Measurements from ENCODE around the gene ZNF536.

Gene ZNF536

GRCh38 chr19:30359936-30360335 lies 12.2 kb upstream of the ZNF536 start:
- DNase-seq (ENCODE audit: low read depth, low spot score) = no peak
- H3K4me3 ChIP-seq (ENCODE audit: low read length) = no peak overlapping the region

GRCh38 chr19:30360376-30361106 lies 11.6 kb upstream of the ZNF536 start:
- H3K4me3 ChIP-seq (ENCODE audit: low read length) = no peak overlapping the region
- DNase-seq (ENCODE audit: low read depth, low spot score) = no peak

DNA sequence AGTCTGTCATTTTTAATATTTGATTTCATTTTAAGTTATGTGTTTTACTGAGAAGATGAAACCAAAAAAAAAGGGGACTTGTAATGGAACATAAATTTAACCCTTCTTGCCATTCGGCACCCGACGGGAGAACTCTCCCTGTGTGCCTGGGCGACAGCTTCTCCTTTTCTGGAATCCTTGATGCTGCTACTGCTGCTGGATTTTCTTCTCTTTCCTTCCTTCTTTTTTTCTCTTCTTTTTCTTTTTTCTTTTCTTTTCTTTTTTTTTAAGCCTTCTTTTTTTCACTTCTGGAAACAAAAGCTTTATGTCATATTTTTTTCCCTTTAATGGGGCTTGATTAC lies 11.1 kb upstream of the ZNF536 start:
- no peak for DNase-seq (ENCODE audit: low read depth, low spot score)
- no peak overlapping the region for H3K4me3 ChIP-seq (ENCODE audit: low read length)

DNA sequence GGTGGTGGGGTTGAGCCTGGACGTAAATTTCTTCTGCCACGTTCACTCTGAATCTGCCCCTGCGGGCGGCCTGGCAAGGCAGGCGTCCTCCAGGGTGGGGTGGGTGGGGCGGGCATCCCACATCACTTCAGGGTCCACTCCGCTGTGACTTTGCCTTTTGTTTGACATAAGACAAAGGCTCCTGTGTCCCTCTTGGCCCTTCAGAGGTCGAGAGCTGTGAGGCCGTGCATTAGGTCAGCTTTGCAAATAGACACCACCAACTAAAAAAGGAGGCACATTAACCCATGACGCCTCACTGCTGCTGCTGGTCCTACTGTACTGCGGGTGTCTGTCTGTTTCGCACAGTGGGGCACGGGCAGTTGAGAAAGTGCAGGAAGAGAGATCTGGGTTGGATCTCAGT lies 10.5 kb upstream of the ZNF536 start:
- DNase-seq (ENCODE audit: low read depth, low spot score) = no peak

GRCh38 chr19:30362156-30362754 lies 9.9 kb upstream of the ZNF536 start:
- no peak for DNase-seq (ENCODE audit: low read depth, low spot score)
- no peak overlapping the region for H3K4me3 ChIP-seq (ENCODE audit: low read length)

More for the DNA sequence above, 10.5 kb upstream of the ZNF536 start:
- no peak overlapping the region for H3K4me3 ChIP-seq (ENCODE audit: low read length)

DNA sequence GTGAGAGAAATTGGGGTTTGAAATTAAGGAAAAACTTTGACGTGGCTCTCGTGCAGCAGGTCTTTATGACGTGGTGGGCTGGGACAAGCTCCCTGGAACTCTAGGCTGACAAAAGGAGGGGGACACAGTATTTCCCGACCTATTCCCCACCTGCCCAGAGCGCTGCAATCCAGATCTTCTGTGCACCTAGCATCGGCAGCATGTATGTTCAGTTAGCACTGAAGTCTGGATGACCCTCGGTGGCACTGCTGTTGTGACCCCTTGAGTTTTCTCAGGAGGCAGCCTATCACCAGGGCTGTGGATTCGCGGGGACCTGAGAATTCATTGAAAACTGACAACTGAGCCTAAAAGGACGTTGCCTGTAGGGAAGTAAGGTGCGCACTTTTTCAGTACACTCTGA lies 9.1 kb upstream of the ZNF536 start:
- no peak overlapping the region for H3K4me3 ChIP-seq (ENCODE audit: low read length)
- DNase-seq (ENCODE audit: low read depth, low spot score) = no peak

GRCh38 chr19:30364866-30365800 lies 7.1 kb upstream of the ZNF536 start:
- DNase-seq (ENCODE audit: low read depth, low spot score) = no peak
- no peak overlapping the region for H3K4me3 ChIP-seq (ENCODE audit: low read length)

- no peak overlapping the region for H3K4me3 ChIP-seq (ENCODE audit: low read length)
- DNase-seq (ENCODE audit: low read depth, low spot score) = no peak
Observed at GRCh38 chr19:30366282-30366681, 5.9 kb upstream of the ZNF536 start.

DNA sequence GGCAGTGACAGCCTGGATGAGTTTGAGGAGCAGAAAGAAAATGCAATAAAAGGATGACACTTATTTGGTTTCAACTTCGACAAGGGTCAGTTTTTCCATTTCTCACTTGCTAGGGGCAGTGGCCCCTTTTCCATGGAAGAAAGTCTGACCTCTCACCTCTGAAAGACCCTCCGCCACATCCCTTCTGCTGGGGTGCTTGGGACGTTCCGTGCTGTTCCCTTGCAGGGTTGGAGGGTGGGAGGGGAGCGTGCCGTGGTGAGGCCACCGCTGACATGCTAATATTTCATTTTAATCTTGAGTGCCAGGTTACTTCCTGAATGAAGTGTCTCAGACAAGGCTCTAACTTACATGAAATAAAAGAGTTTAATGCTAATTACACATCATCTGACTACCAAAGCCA lies 5.2 kb upstream of the ZNF536 start:
- no peak overlapping the region for H3K4me3 ChIP-seq (ENCODE audit: low read length)
- no peak for DNase-seq (ENCODE audit: low read depth, low spot score)

DNA sequence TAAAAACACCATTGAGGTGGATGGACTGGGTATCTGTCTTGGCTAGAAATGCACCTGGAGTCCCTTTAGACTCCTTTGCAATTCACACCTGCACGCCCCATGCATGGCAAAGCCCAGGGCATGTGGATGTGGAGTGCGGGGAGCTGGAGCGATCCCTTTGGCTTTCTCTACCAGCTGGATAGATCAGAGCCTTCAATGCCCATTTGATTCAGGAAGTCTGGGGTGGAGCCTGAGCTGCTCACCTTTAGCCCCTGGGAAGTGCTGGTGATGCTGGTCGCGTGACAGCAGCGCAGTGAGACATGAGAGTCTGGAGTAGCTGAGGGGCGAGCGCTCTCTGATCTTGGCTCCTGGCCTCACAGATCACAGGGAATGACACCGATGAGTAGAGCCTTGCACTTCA lies 4.8 kb upstream of the ZNF536 start:
- no peak overlapping the region for H3K4me3 ChIP-seq (ENCODE audit: low read length)
- DNase-seq (ENCODE audit: low read depth, low spot score) = no peak

DNA sequence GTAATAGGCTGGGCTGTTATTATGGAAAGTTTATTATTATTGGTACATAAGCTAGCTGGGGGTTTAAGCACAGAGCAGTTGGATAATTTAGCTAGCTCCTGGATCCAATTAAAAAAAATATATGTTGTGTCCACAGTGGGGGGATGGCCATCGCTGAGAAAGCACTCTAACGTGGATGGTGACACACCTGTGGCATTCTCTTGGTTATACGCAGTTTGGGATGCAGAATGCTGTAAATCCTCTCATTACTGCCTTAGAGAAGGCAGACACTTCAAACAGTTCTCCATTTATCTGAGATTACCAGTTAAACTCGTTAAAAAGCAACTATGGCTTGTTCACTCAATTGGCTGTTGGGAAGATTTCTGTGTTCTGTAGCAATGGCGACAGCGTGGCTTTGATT lies 2.4 kb upstream of the ZNF536 start:
- H3K4me3 ChIP-seq (ENCODE audit: low read length) = no peak overlapping the region
- DNase-seq (ENCODE audit: low read depth, low spot score) = no peak

DNA sequence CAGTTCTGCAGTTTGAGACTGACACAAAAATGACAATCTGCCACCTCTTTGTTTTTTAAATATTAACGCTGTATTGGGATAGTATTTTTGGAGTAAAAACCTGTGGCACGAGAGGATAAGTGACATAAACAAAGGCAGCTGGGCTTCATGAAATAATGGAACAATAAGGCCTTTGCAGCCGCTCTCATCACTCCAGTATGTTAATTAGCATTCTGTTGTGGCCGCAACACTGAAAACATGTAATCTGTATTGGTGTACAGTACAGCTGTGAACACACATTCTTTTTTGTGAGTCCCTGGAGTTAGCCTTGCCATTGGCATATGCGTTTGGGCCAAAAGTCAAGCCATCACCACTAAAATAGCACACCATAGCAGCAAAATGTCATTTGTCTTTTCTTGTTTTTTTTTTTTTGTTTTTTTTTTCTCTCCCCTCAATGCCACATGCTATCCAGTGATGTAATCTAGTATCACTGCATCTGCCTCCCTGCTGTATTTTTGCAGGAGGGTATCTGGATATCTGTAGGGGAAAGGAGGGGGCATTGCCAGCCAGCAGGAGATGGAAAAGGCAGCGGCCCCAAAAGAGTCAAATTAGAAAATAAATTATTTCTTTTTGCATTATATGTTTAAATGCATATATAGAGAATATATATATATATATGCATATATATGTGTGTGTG lies 885 bp upstream of the ZNF536 start:
- no peak overlapping the region for H3K4me3 ChIP-seq (ENCODE audit: low read length)
- no peak for DNase-seq (ENCODE audit: low read depth, low spot score)

- no peak overlapping the region for H3K4me3 ChIP-seq (ENCODE audit: low read length)
- no peak for DNase-seq (ENCODE audit: low read depth, low spot score)
Observed at GRCh38 chr19:30373593-30373992, 1.4 kb downstream of the ZNF536 start.

- DNase-seq (ENCODE audit: low read depth, low spot score) = no peak
- H3K4me3 ChIP-seq (ENCODE audit: low read length) = no peak overlapping the region
Observed at GRCh38 chr19:30374539-30374864, 2.3 kb downstream of the ZNF536 start.

GRCh38 chr19:30374865-30375552 lies 2.8 kb downstream of the ZNF536 start:
- no peak overlapping the region for H3K4me3 ChIP-seq (ENCODE audit: low read length)
- DNase-seq (ENCODE audit: low read depth, low spot score) = no peak

GRCh38 chr19:30375553-30376031 lies 3.4 kb downstream of the ZNF536 start:
- H3K4me3 ChIP-seq (ENCODE audit: low read length) = no peak overlapping the region
- DNase-seq (ENCODE audit: low read depth, low spot score) = no peak

GRCh38 chr19:30376272-30376671 lies 4.1 kb downstream of the ZNF536 start:
- no peak for DNase-seq (ENCODE audit: low read depth, low spot score)
- no peak overlapping the region for H3K4me3 ChIP-seq (ENCODE audit: low read length)

DNA sequence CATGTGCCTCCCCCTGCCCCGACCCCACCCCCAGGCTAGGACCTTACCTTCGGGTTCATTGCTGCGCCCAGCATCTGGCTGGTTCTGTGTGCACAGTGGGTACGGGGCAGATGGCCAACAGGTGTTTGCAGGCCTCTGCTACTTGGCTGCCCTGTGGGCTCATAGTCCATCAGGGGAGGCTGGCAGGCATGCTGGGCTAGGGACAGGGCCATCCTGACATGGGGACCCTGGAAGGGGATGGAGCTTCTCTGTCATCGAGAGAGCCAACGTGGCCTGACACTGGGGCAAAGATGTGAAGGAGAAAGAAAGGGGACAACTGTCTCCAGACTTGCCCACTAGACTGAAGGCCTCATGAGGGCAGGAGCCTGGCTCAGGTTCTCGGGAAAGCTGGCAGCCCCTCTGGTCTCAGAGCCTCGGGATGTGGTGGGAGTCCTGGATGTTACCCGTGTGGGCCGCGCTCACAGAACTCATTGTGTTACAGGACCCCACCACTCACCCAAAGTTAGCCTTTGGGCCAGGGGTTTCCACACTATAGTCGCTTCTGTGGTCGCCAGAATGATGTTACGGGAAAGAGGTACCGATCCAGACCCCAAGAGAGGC lies 4.7 kb downstream of the ZNF536 start:
- DNase-seq (ENCODE audit: low read depth, low spot score) = no peak
- no peak overlapping the region for H3K4me3 ChIP-seq (ENCODE audit: low read length)

- H3K4me3 ChIP-seq (ENCODE audit: low read length) = no peak overlapping the region
- DNase-seq (ENCODE audit: low read depth, low spot score) = no peak
Observed at GRCh38 chr19:30378701-30379100, 6.5 kb downstream of the ZNF536 start.
